Stimulated activated CD8-positive, alpha-beta memory T cell treated with anti-CD3 and anti-CD28 coated beads, Interleukin-4, amount 100 ng/mL, for 4 hours (primary cell): ENCODE measurements around the gene SUSD1.
"Not testable (repeated sequence)": the region's sequence is repeated elsewhere in the genome, so short reads cannot be mapped to it uniquely, and the experiment has no call there.

ENCODE experiments used
- DNase-seq, 2 donors: peaks; one replicate each; pipeline ENCODE4 v3.0.0-alpha.2; 2020; ENCODE audit warnings: low read depth in 2 of 2, low spot score in 1 of 2

SUSD1 gene

GRCh38 chr9:112174222-112174964, 704 bp downstream of the SUSD1 start:
- DNase-seq = peak in 1 of 2 donors; percentile 57

- no peak for DNase-seq
Measured at GRCh38 chr9:112173489-112174221, 1.4 kb downstream of the SUSD1 start.

GRCh38 chr9:112170968-112171367, 4.1 kb downstream of the SUSD1 start:
- no peak for DNase-seq

- DNase-seq = no peak
Measured at GRCh38 chr9:112170235-112170634, 4.9 kb downstream of the SUSD1 start.

GRCh38 chr9:112169368-112169767, 5.7 kb downstream of the SUSD1 start:
- DNase-seq = no peak

DNA sequence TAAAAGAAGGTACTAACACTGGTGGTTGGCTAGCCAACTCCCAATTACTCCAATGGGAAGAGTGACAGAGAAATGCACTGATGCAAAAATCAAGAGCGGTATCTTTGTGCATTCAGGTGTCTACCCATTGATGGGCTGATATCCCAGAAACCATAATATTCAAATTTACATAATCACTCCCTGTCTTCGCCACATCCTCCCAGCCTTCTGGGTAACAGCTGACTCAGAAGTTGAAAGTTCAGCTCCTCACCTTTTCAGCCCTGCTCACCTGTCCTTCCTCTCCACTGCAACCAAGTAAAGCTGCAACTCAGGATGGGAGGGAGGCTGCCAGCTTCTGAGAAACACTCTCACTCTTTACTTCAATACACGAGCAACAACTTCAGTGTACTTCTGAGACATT, 6.9 kb downstream of the SUSD1 start:
- DNase-seq = no peak

GRCh38 chr9:112166176-112167140, 8.6 kb downstream of the SUSD1 start:
- no peak for DNase-seq

- DNase-seq = no peak
Measured at GRCh38 chr9:112162621-112163413, 12.3 kb downstream of the SUSD1 start.

DNA sequence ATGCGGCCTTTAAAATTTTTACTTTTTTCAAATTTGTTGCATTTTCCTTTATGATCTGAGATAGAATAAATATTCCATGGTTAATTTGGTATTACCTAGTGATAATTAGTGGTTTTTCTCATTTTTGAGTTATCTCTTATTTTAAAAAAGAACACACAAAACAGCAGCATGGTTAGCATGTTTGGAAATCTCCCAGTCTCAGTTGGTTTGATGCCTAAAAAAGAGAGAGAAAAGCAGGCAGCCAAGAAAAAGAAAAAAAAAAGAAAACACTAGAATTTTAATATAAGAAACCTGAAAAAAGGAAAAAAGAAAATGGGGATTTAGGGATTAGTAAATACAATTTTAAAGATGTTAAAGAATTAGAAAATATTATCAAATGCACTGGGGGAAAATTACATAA, 15.3 kb downstream of the SUSD1 start:
- DNase-seq = no peak

DNA sequence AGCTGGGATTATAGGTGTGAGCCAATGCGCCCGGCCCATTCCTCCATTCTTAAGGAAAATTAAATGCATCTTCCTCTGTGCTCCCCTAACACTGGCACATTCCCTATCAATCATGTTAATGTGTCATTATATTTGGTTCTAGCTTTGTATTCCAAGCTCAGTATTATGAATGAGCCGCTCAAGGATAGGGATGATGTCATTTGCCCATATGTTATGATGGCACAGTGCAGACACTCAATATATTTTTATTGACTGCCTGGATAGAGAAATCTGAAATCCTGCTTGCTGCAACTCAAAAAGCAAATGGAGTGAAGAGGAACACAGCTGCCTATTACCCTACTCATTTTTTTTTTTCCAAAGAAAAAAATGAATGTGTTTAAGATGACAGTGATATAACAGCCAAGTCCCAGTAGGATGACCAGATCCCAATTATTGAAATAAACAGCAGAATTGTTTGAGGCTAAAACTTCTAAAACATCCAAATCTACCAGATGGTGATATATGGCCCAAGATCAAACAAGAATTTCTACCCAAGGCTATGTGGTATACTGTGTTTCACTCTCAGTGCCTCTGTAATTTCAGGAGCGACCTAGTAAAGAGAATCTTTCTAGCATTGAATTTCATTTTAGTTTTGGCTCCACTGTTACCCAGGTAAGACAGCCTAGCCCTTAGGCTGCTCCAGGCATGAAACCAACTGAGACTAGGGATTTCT, 16.3 kb downstream of the SUSD1 start:
- no peak for DNase-seq

DNA sequence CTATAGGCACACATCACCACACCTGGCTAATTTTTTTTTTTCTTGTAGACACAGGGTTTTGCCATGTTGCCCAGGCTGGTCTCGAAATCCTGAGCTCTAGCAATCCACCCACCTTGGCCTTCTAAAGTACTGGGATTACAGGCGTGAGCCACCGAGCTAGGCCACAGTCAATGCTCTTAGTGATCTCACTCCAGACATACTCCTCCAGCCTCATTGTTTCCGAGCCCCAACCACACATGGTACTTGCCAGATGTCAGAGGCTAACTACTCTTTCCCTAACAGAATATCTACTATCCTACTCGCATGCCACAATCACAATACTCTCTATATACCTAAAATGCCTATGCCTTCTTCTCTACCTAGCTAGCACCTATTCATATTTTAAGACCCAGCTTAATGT, 17.1 kb downstream of the SUSD1 start:
- DNase-seq = no peak

GRCh38 chr9:112157087-112157486, 18.0 kb downstream of the SUSD1 start:
- no peak for DNase-seq

DNA sequence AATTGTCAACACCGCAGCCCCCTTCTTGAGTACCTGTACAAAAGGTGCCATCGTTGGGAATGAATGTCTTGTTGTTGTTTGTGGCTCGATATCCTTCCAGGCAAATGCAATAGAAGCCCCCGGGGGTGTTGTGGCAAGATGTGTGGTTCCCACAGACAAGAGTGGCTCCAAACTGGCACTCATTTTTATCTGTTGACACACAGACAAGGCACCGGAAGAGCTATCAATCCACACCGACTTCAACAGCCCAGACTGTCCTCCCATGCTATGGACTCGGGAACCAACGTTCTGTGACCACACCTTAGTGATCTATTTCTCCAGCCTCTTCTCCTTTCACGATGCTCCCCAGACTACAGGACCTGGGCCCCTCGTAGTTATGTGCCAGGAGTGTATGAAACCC, 25.9 kb downstream of the SUSD1 start:
- no peak for DNase-seq

DNA sequence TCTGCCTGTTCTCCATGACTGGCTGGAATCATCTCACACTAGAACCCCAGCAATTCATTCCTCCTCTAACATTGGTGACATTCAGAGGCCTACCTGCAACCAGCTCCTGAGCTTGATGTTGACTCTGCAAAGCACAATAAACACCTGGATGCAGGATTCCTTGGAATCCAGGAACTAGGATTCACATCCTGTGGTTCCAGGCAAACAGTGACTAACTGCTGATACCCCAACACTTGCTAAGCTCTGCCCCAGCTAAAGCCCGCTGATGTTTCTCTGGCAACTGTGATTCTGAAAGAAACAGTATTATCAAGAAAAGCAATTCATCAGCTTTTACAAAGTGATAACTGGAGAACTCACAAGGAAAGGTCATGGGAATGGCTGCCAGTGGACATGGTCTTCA, 29.2 kb downstream of the SUSD1 start:
- DNase-seq = no peak

DNA sequence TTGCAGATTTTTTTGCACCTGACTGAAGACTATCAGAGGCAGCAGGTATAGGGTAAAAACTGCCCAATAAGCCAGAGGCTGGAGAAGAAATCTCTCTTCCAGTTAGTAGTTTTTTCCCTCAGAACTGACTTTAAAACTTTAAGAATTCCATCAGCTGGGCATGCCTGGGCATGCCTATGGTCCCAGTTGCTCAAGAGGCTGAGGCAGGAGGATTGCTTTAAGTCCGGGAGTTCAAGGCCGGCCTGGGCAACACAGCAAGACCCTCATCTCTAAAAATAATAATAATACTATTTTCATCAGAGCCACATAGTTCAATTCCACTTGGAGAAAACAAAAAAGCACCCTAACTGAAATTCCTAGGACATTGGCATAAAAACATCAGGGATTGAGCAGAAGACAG, 30.3 kb downstream of the SUSD1 start:
- DNase-seq = no peak

GRCh38 chr9:112142420-112142819, 32.7 kb downstream of the SUSD1 start:
- DNase-seq = no peak

DNA sequence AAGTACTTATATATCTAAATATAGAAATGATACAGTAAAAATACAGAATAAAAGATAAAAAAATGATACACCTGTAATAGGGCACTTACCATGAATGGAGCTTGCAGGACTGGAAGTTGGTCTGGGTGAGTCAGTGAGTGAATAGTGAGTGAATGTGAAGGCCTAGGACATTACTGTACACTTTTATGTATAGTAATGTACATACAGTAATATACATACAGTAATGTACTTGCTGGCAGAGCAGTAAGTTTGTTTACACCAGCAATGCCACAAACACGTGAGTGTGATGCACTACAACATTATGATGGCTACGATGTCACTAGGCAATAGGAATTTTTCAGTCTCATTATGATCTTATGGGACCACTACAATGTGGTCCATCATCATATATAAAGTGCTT, 34.2 kb downstream of the SUSD1 start:
- DNase-seq = no peak

GRCh38 chr9:112137066-112137465, 38.0 kb downstream of the SUSD1 start:
- DNase-seq = no peak

- no peak for DNase-seq
Measured at GRCh38 chr9:112135706-112136105, 39.4 kb downstream of the SUSD1 start.

GRCh38 chr9:112133806-112134205, 41.3 kb downstream of the SUSD1 start:
- not testable (repeated sequence) for DNase-seq
